Measurements from ENCODE around the gene CASK.

DNA sequence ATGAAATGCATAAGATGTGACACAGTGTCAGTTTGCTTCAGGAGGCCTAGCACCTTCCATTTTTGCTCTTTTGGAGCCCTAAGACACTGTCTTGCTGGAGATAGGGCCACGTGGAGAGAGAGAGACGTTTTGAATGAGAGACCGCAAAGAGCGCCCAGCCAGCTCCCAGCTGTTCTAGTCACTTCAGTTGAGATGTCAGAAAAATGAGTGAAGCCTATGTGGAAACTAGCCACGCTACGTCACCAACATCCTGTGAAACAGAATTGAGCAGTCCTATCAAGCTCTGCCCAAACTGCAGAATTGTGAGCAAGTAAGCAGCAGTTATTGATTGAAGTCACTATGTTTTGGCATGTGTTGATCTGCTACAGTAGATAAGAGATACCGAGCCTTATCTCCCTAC is 186.3 kb downstream of the CASK start:
- no peak for TF ChIP-seq POLR2A (IDR thresholded peaks at IDR 0.05; ENCODE audit: low read depth, low read length)
- TF ChIP-seq POLR2AphosphoS5 (IDR thresholded peaks at IDR 0.05; ENCODE audit: low read depth, low read length), result no peak
- no peak for TF ChIP-seq TAF1 (IDR thresholded peaks at IDR 0.05; ENCODE audit: borderline replicate concordance, low read depth, low read length)
